SU-DHL-6 (cell line): ENCODE results near the gene KIAA2012.

Experiments
- H2AFZ ChIP-seq: fragments of 200-600 bp; sonication (generic); 2 replicates; pipeline ENCODE4 v1.6.1; 2014; ENCODE audit warnings: low read depth, mild to moderate bottlenecking, moderate library complexity, mixed read lengths, antibody characterized with exemption, low read length; ENCODE audit not compliant: severe bottlenecking
- H3F3A ChIP-seq: fragments of 200-600 bp; shearing (Covaris generic); 2 replicates; pipeline ENCODE4 v1.6.0; 2016; ENCODE audit warnings: antibody characterized with exemption, mild to moderate bottlenecking; ENCODE audit not compliant: insufficient read depth
- H3K27ac ChIP-seq: fragments of 200-600 bp; sonication (generic); 2 replicates; pipeline ENCODE4 v1.5.1; 2016; ENCODE audit warnings: low read depth, mild to moderate bottlenecking, low read length, moderate library complexity, mixed read lengths
- H3K27me3 ChIP-seq: fragments of 200-600 bp; sonication (generic), shearing (Covaris generic); 2 replicates; pipeline ENCODE4 v1.6.0; 2014; ENCODE audit warnings: mild to moderate bottlenecking, low read length
- H3K36me3 ChIP-seq: fragments of 200-600 bp; sonication (generic); 2 replicates; pipeline ENCODE4 v1.6.1; 2014; ENCODE audit warnings: mild to moderate bottlenecking, low read length, mixed read lengths
- H3K4me2 ChIP-seq: fragments of 300-600, 200-600 bp; shearing (Covaris generic), sonication (generic); 2 replicates; pipeline ENCODE4 v1.6.0; 2014; ENCODE audit warnings: low read length, low read depth, mild to moderate bottlenecking; ENCODE audit not compliant: poor library complexity, severe bottlenecking
- H3K4me3 ChIP-seq: fragments of 200-600 bp; sonication (generic); 2 replicates; pipeline ENCODE4 v1.5.1; 2014; ENCODE audit warnings: antibody characterized with exemption, low read length, mild to moderate bottlenecking, mixed read lengths; ENCODE audit not compliant: insufficient read depth, poor library complexity, severe bottlenecking
- H3K79me2 ChIP-seq: fragments of 200-600 bp; sonication (generic); 2 replicates; pipeline ENCODE4 v1.6.1; 2014; ENCODE audit warnings: mild to moderate bottlenecking, low read length, moderate library complexity; ENCODE audit not compliant: insufficient read depth
- H3K9ac ChIP-seq: fragments of 200-600 bp; sonication (generic); 2 replicates; pipeline ENCODE4 v1.7.0; 2014; ENCODE audit warnings: mild to moderate bottlenecking, low read length
- H3K9me2 ChIP-seq: fragments of 200-600 bp; sonication (generic); replicated peaks from 2 replicates; pipeline ENCODE4 v1.6.1; 2014; ENCODE audit warnings: low read length; ENCODE audit not compliant: insufficient read depth
- H3K9me3 ChIP-seq: fragments of 200-600 bp; sonication (generic); 2 replicates; pipeline ENCODE4 v1.6.1; 2014; ENCODE audit warnings: low read length, mixed read lengths; ENCODE audit not compliant: insufficient read depth
- H4K20me1 ChIP-seq: fragments of 200-600 bp; sonication (generic); 2 replicates; pipeline ENCODE4 v1.6.1; 2014; ENCODE audit warnings: low read depth, mild to moderate bottlenecking, antibody characterized with exemption, low read length, moderate library complexity, mixed read lengths
- EZH2phosphoT487 ChIP-seq: fragments of 200-600 bp; sonication (generic), shearing (Covaris generic); conservative IDR thresholded peaks from 2 replicates; pipeline ENCODE4 v1.6.1; 2018; ENCODE audit warnings: mild to moderate bottlenecking, antibody characterized with exemption, low read length, moderate library complexity, mixed read lengths
- TF ChIP-seq, protein P1 (sequence below): fragments of 200-600 bp; sonication (generic); IDR thresholded peaks from one replicate; pipeline ENCODE4 v1.5.1; 2017; ENCODE audit warnings: antibody characterized with exemption, mild to moderate bottlenecking, low read length, moderate library complexity; ENCODE audit not compliant: insufficient read depth, poor library complexity, severe bottlenecking

Gene KIAA2012

DNA sequence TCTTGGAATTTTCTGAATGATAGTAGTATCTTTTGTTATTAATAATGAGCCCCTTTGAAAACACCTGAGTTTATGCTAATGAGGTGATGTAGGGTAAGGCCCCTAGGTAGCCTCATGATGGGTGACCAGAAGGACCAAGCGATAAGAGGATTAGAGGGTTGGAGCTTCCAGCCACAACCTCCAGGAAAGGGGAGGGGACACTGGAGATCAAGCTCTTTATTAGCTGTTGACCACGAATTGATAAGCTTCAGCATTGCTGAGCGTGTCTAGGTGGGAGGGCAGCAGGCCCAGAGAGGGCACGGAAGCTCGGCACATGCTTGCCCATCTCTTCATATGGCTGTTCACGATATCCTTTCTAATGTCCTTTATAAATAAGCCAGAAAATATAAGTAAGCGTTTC is 39.0 kb downstream of the KIAA2012 start:
- no peaks in the 10 kb centered on the region for H3F3A ChIP-seq
- TF ChIP-seq EZH2phosphoT487, result no peak
- TF ChIP-seq, protein P1, sequence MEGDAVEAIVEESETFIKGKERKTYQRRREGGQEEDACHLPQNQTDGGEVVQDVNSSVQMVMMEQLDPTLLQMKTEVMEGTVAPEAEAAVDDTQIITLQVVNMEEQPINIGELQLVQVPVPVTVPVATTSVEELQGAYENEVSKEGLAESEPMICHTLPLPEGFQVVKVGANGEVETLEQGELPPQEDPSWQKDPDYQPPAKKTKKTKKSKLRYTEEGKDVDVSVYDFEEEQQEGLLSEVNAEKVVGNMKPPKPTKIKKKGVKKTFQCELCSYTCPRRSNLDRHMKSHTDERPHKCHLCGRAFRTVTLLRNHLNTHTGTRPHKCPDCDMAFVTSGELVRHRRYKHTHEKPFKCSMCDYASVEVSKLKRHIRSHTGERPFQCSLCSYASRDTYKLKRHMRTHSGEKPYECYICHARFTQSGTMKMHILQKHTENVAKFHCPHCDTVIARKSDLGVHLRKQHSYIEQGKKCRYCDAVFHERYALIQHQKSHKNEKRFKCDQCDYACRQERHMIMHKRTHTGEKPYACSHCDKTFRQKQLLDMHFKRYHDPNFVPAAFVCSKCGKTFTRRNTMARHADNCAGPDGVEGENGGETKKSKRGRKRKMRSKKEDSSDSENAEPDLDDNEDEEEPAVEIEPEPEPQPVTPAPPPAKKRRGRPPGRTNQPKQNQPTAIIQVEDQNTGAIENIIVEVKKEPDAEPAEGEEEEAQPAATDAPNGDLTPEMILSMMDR, result no peak
- no peaks in the 10 kb centered on the region for H3K9me3 ChIP-seq
- no peaks in the 10 kb centered on the region for H4K20me1 ChIP-seq
- H3K79me2 ChIP-seq, result no peaks in the 10 kb centered on the region
- no peaks in the 10 kb centered on the region for H3K9me2 ChIP-seq
- H3K4me2 ChIP-seq, result no peak overlapping the region
- no peak overlapping the region for H2AFZ ChIP-seq
- H3K27me3 ChIP-seq, result no peaks in the 10 kb centered on the region
- no peak overlapping the region for H3K27ac ChIP-seq
- H3K36me3 ChIP-seq, result no peaks in the 10 kb centered on the region
- H3K4me3 ChIP-seq, result no peak overlapping the region
- no peak overlapping the region for H3K9ac ChIP-seq

DNA sequence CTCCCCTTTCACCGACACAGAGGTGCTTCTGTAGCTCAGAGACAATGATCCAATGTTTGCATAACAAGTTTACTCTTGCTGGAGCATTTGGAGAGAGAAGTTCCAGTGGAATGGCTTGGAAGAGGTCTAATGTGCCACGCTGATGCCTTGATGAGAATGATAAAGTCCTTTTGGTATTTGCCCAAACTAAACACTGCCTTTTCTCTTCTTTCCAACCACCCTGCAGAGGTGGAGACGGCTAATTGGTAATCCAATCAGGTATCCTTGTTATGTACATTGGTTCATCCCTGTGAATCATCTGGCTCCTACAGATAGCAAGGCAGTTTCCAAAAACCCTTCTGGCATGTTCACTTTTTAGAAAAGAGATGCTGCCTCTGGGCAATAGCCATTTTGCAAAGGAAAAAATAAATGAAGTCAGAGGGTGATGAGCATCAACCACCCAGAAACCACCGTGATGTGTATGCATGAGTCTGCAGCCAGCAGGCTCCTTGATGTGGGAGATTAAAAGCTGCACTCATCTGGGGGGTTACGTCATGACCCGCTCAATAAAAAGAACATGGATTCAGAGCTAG is 40.6 kb downstream of the KIAA2012 start:
- no peaks in the 10 kb centered on the region for H3K9me2 ChIP-seq
- H3K4me2 ChIP-seq, result no peak overlapping the region
- no peaks in the 10 kb centered on the region for H3K27me3 ChIP-seq
- H3K36me3 ChIP-seq, result no peaks in the 10 kb centered on the region
- H3K4me3 ChIP-seq, result no peak overlapping the region
- no peaks in the 10 kb centered on the region for H3F3A ChIP-seq
- H3K9me3 ChIP-seq, result no peaks in the 10 kb centered on the region
- TF ChIP-seq, protein P1, result no peak
- TF ChIP-seq EZH2phosphoT487, result no peak
- H3K79me2 ChIP-seq, result no peaks in the 10 kb centered on the region
- H3K9ac ChIP-seq, result no peak overlapping the region
- no peak overlapping the region for H2AFZ ChIP-seq
- no peak overlapping the region for H3K27ac ChIP-seq
- H4K20me1 ChIP-seq, result no peaks in the 10 kb centered on the region

DNA sequence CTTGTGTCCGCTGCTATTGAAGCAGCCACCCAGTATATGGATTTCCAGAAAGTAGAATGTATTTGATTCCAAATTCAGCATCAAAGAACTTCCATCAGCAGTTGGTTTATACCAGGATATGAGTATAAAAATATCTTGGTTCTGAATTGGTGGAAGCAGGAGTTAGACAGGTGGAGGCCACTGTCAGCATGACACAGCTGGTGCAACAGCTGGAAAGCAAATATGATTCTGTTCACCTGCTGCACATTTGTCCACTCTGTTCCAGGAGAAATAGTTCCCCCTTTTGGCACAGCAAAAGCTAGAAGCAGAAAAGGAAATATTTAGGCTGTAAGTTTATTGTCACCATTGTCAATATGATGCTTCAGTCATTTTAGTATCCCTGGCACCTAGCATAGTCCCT is 41.2 kb downstream of the KIAA2012 start:
- Histone ChIP-seq H3K4me3 (no peak overlapping the region), H3K27me3 (no peaks in the 10 kb centered on the region), H2AFZ (no peak overlapping the region), H3K9me2 (no peaks in the 10 kb centered on the region), H3K27ac (no peak overlapping the region), H3K4me2 (no peak overlapping the region), H3F3A (no peaks in the 10 kb centered on the region), H3K9ac (no peak overlapping the region), H3K79me2 (no peaks in the 10 kb centered on the region), H3K9me3 (no peaks in the 10 kb centered on the region), H3K36me3 (no peaks in the 10 kb centered on the region), H4K20me1 (no peaks in the 10 kb centered on the region)
- no peak for TF ChIP-seq EZH2phosphoT487
- TF ChIP-seq, protein P1, result no peak
